KG1 (cell line): ENCODE results near the gene CLDN3.
"Not testable (repeated sequence)": the region's sequence is repeated elsewhere in the genome, so short reads cannot be mapped to it uniquely, and the experiment has no call there.

Experiments used
- DNase-seq: peaks from one replicate; lab custom pipeline; 2025; lab: John Stamatoyannopoulos, UW

Gene CLDN3

GRCh38 chr7:73770002-73770859, at the start of gene CLDN3:
Gene CLDN3 (minus strand): TSS chr7:73770270. CDS start chr7:73770049, 221 bp downstream.
- no peak for DNase-seq

GRCh38 chr7:73817121-73817520, 47.1 kb upstream of the CLDN3 start:
- no peak for DNase-seq

GRCh38 chr7:73815436-73815835, 45.4 kb upstream of the CLDN3 start:
- DNase-seq = no peak

GRCh38 chr7:73812996-73813395, 42.9 kb upstream of the CLDN3 start:
- no peak for DNase-seq

GRCh38 chr7:73811760-73812168, 41.7 kb upstream of the CLDN3 start:
- no peak for DNase-seq

GRCh38 chr7:73810998-73811360, 40.9 kb upstream of the CLDN3 start:
- no peak for DNase-seq

- no peak for DNase-seq
Measured at GRCh38 chr7:73809467-73809951, 39.4 kb upstream of the CLDN3 start.

- no peak for DNase-seq
Measured at GRCh38 chr7:73802459-73802858, 32.4 kb upstream of the CLDN3 start.

GRCh38 chr7:73801577-73801976, 31.5 kb upstream of the CLDN3 start:
- no peak for DNase-seq

GRCh38 chr7:73799282-73800141, 29.4 kb upstream of the CLDN3 start:
- no peak for DNase-seq

GRCh38 chr7:73797176-73797575, 27.1 kb upstream of the CLDN3 start:
- DNase-seq = not testable (repeated sequence)

- not testable (repeated sequence) for DNase-seq
Measured at GRCh38 chr7:73796656-73797055, 26.6 kb upstream of the CLDN3 start.

- DNase-seq = not testable (repeated sequence)
Measured at GRCh38 chr7:73795188-73795587, 25.1 kb upstream of the CLDN3 start.

GRCh38 chr7:73791170-73791690, 21.2 kb upstream of the CLDN3 start:
- DNase-seq = not testable (repeated sequence)

- DNase-seq = no peak
Measured at GRCh38 chr7:73789051-73789450, 19.0 kb upstream of the CLDN3 start.

GRCh38 chr7:73787786-73788048, 17.6 kb upstream of the CLDN3 start:
- not testable (repeated sequence) for DNase-seq

- no peak for DNase-seq
Measured at GRCh38 chr7:73786588-73786987, 16.5 kb upstream of the CLDN3 start.

- no peak for DNase-seq
Measured at GRCh38 chr7:73779517-73779916, 9.4 kb upstream of the CLDN3 start.

- no peak for DNase-seq
Measured at GRCh38 chr7:73778801-73779389, 8.8 kb upstream of the CLDN3 start.

- no peak for DNase-seq
Measured at GRCh38 chr7:73774923-73775322, 4.9 kb upstream of the CLDN3 start.

- no peak for DNase-seq
Measured at GRCh38 chr7:73773700-73774517, 3.8 kb upstream of the CLDN3 start.
